Caco-2 (cell line): ENCODE results near the gene BNIP5. TPM values are rescaled to one million over a fixed set of nuclear protein-coding genes. Genes with fewer than 3 reads are reported as not detected.

Experiments
- BruUV-seq: library from RNA; stranded (reverse); fragments of 400-500 nt; replicated peaks from 2 replicates; lab custom pipeline; 2021; lab: Mats Ljungman, UMichigan
- CTCF ChIA-PET: fragments of 300-600 bp; sonication (Branson Sonifier 250); formaldehyde crosslinking; loops from one replicate; lab custom pipeline; 2022; ENCODE audit warnings: antibody characterized with exemption; lab: Charles Lee
- POLR2A ChIA-PET: fragments of 300-600 bp; sonication (Branson Sonifier 250); formaldehyde crosslinking; loops from one replicate; lab custom pipeline; 2022; ENCODE audit warnings: antibody characterized with exemption; lab: Charles Lee
- DNase-seq, 2 experiments: peaks; one replicate each; pipeline versions ENCODE4 v3.0.0 to v3.0.0-alpha.2; 2020 to 2022
- H3K27me3 ChIP-seq: replicated peaks from 2 replicates; pipeline ENCODE4 v1.6.0; 2011; ENCODE audit warnings: low read length; ENCODE audit not compliant: control insufficient read depth, insufficient read depth
- H3K36me3 ChIP-seq: 2 replicates; pipeline ENCODE4 v1.5.1; 2011; ENCODE audit warnings: low read length; ENCODE audit not compliant: control insufficient read depth, insufficient read depth
- H3K4me1 ChIP-seq: fragments of 250-450 bp; sonication (Bioruptor Pico); 2 replicates; pipeline ENCODE4 v1.5.1; 2020; ENCODE audit warnings: mild to moderate bottlenecking
- H3K4me3 ChIP-seq: 2 replicates; pipeline ENCODE4 v1.5.1; 2011; ENCODE audit warnings: low read depth, mild to moderate bottlenecking, control low read depth, low read length
- H3K9me3 ChIP-seq: fragments of 250-450 bp; sonication (Bioruptor Pico); 2 replicates; pipeline ENCODE4 v1.5.1; 2020; ENCODE audit warnings: mild to moderate bottlenecking, moderate library complexity
- H3K27ac Mint-ChIP-seq: one replicate; pipeline ENCODE4 v1.8.0; 2022; ENCODE audit warnings: mixed read lengths; ENCODE audit not compliant: unreplicated experiment
- H3K27me3 Mint-ChIP-seq: one replicate; pipeline ENCODE4 v1.8.0; 2022; ENCODE audit warnings: mixed read lengths; ENCODE audit not compliant: insufficient read depth, unreplicated experiment
- H3K36me3 Mint-ChIP-seq: one replicate; pipeline ENCODE4 v1.8.0; 2022; ENCODE audit warnings: mild to moderate bottlenecking, mixed read lengths; ENCODE audit not compliant: insufficient read depth, unreplicated experiment
- H3K4me1 Mint-ChIP-seq: one replicate; pipeline ENCODE4 v1.8.0; 2022; ENCODE audit warnings: low read depth, mixed read lengths; ENCODE audit not compliant: unreplicated experiment
- H3K4me3 Mint-ChIP-seq: one replicate; pipeline ENCODE4 v1.8.0; 2022; ENCODE audit warnings: mild to moderate bottlenecking, moderate library complexity, mixed read lengths; ENCODE audit not compliant: unreplicated experiment
- H3K9me3 Mint-ChIP-seq: one replicate; pipeline ENCODE4 v1.8.0; 2022; ENCODE audit warnings: mixed read lengths; ENCODE audit not compliant: unreplicated experiment
- intact Hi-C: fragments of 100-400 bp; cut with micrococcal nuclease; formaldehyde crosslinking; loops from one replicate; pipeline ENCODE4 v1.10.0; 2022; ENCODE audit not compliant: unreplicated experiment
- total RNA-seq: library from RNA; stranded (reverse); gene quantifications from 2 replicates; pipeline ENCODE4 v1.2.3, GENCODE V29; 2022
- TF ChIP-seq, protein P1 (sequence below), 2 experiments: fragments of 200-600 bp in 1 of 2; IDR thresholded peaks; 1 replicate in 1 of 2; 2 replicates in 1 of 2; pipeline versions ENCODE4 v1.5.1 to v1.8.0; 2011 to 2022; ENCODE audit warnings: antibody characterized with exemption in 1 of 2, control low read depth in 1 of 2, inconsistent platforms in 1 of 2, low read depth in 1 of 2, low read length in 1 of 2, mild to moderate bottlenecking in 1 of 2, moderate library complexity in 1 of 2; ENCODE audit not compliant: insufficient read depth in 1 of 2, severe bottlenecking in 1 of 2, unreplicated experiment in 1 of 2

The BNIP5 gene
- total RNA-seq, 1 experiment from 2014 or later: 0.50 TPM

- Mint-ChIP-seq H3K4me3 (no peak overlapping the region), H3K9me3 (no peaks in the 10 kb centered on the region), H3K27ac (no peak overlapping the region), H3K4me1 (no peaks in the 10 kb centered on the region), H3K36me3 (no peaks in the 10 kb centered on the region), H3K27me3 (no peaks in the 10 kb centered on the region)
- Histone ChIP-seq H3K9me3 (no peaks in the 10 kb centered on the region), H3K4me3 (no peak overlapping the region), H3K4me1 (peaks cover 20% of the 10 kb centered on the region; the same call in 1 of the 2 replicates), H3K27me3 (no peaks in the 10 kb centered on the region), H3K36me3 (no peaks in the 10 kb centered on the region)
- POLR2A ChIA-PET: no interaction called here
- no peak for DNase-seq
- CTCF ChIA-PET: interaction anchor here (0.6 kb wide), 1 partner anchor 8 kb away, joined by 3 read pairs; no protein-coding TSS in a partner anchor
- intact Hi-C loops: loop anchor here (5.0 kb wide), 1 partner anchor 41 kb away; no protein-coding TSS in a partner anchor
- no TSS peak for BruUV-seq
- TF ChIP-seq, protein P1, sequence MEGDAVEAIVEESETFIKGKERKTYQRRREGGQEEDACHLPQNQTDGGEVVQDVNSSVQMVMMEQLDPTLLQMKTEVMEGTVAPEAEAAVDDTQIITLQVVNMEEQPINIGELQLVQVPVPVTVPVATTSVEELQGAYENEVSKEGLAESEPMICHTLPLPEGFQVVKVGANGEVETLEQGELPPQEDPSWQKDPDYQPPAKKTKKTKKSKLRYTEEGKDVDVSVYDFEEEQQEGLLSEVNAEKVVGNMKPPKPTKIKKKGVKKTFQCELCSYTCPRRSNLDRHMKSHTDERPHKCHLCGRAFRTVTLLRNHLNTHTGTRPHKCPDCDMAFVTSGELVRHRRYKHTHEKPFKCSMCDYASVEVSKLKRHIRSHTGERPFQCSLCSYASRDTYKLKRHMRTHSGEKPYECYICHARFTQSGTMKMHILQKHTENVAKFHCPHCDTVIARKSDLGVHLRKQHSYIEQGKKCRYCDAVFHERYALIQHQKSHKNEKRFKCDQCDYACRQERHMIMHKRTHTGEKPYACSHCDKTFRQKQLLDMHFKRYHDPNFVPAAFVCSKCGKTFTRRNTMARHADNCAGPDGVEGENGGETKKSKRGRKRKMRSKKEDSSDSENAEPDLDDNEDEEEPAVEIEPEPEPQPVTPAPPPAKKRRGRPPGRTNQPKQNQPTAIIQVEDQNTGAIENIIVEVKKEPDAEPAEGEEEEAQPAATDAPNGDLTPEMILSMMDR (IDR thresholded peaks at IDR 0.05; ENCODE audit: insufficient read depth in 1 of 2, low read depth in 1 of 2, low read length in 1 of 2, severe bottlenecking in 1 of 2, unreplicated experiment in 1 of 2): no peak
Observed at GRCh38 chr6:36343109-36343680, 6.5 kb upstream of the BNIP5 start.

DNA sequence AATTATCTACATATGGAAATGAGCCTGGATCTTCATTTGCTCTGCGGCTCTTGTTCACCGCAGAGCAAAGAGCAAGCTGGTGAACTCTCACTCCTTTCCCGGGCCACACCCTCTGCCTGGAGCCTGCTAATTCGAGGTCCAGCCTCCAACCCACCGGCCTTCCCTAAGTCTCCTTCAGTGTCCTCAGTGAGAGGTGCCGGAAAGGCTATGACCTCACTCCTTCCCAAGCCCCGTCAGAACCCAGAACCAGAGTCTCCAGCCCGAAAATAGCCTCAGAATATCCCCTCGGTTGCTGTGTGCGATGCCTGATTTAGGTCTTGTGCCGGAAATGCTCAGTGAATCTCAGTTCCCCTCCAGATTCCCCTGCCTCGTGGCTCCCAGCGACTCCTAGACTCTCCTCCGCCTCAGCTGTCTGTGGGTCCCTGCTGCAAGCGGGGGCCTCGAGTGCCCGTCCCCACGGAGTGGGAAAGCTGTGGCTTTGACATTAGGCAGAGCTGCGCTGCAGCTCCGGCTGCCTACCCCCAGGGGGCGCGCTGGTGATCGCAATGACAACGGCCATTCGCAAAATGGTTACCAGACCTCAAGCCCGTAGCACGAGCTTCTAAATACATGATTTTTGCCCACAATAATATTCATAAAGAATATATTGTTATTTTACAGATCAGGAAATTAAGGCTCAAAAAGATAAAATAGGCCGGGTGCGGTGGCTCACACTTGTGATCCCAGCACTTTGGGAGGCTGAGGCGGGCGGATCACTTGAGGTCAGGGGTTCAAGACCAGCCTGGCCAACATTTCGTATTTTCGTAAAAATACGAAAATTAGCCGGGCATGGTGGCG, 4.1 kb upstream of the BNIP5 start:
- H3K9me3 Mint-ChIP-seq: no peaks in the 10 kb centered on the region
- BruUV-seq: no TSS peak
- no peaks in the 10 kb centered on the region for H3K36me3 Mint-ChIP-seq
- POLR2A ChIA-PET: interaction anchor here (0.5 to 0.7 kb wide), 2 partner anchors 121 to 209 kb away, joined by 3 read pairs; no protein-coding TSS in a partner anchor
- Histone ChIP-seq H3K9me3 (no peaks in the 10 kb centered on the region), H3K4me3 (peak overlapping the region; percentile 28), H3K4me1 (peaks cover 28% of the 10 kb centered on the region), H3K27me3 (no peaks in the 10 kb centered on the region), H3K36me3 (no peaks in the 10 kb centered on the region)
- TF ChIP-seq, protein P1 (IDR thresholded peaks at IDR 0.05; ENCODE audit: insufficient read depth in 1 of 2, low read depth in 1 of 2, low read length in 1 of 2, severe bottlenecking in 1 of 2, unreplicated experiment in 1 of 2): peak; percentile 91 to 92
- intact Hi-C loops: loop anchor here (1.0 to 5.0 kb wide), 2 partner anchors 19 to 39 kb away; no protein-coding TSS in a partner anchor
- DNase-seq: peak; percentile 79 to 82
- H3K4me3 Mint-ChIP-seq: peak overlapping the region; percentile 77
- CTCF ChIA-PET: interaction anchor here (0.6 to 2.4 kb wide), 12 partner anchors 10 to 419 kb away, joined by 3 to 17 read pairs (median 4); no protein-coding TSS in a partner anchor
- H3K27ac Mint-ChIP-seq: no peak overlapping the region
- no peaks in the 10 kb centered on the region for H3K27me3 Mint-ChIP-seq
- H3K4me1 Mint-ChIP-seq: no peaks in the 10 kb centered on the region

GRCh38 chr6:36340306-36340617, 3.6 kb upstream of the BNIP5 start:
- TF ChIP-seq, protein P1 (IDR thresholded peaks at IDR 0.05; ENCODE audit: insufficient read depth in 1 of 2, low read depth in 1 of 2, low read length in 1 of 2, severe bottlenecking in 1 of 2, unreplicated experiment in 1 of 2): no peak
- POLR2A ChIA-PET: no interaction called here
- no peaks in the 10 kb centered on the region for H3K27me3 Mint-ChIP-seq
- Histone ChIP-seq H3K27me3 (no peaks in the 10 kb centered on the region), H3K36me3 (no peaks in the 10 kb centered on the region), H3K4me3 (no peak overlapping the region), H3K9me3 (no peaks in the 10 kb centered on the region), H3K4me1 (peaks cover 34% of the 10 kb centered on the region)
- no peaks in the 10 kb centered on the region for H3K36me3 Mint-ChIP-seq
- CTCF ChIA-PET: interaction anchor here (0.6 to 2.4 kb wide), 7 partner anchors 11 to 420 kb away, joined by 4 to 17 read pairs (median 10); no protein-coding TSS in a partner anchor
- no peaks in the 10 kb centered on the region for H3K9me3 Mint-ChIP-seq
- H3K4me1 Mint-ChIP-seq: peaks cover 3% of the 10 kb centered on the region
- DNase-seq: no peak
- intact Hi-C loops: loop anchor here (5.0 kb wide), 1 partner anchor 38 kb away; no protein-coding TSS in a partner anchor
- no TSS peak for BruUV-seq
- H3K27ac Mint-ChIP-seq: no peak overlapping the region
- peak overlapping the region; percentile 77 for H3K4me3 Mint-ChIP-seq
